ENCODE measurements around the gene IFNLR1. TPM values are rescaled to one million over a fixed set of nuclear protein-coding genes. Genes with fewer than 3 reads are reported as not detected.

Gene IFNLR1
- total RNA-seq, 1 donor from 2014 or later: 0.47 TPM

DNA sequence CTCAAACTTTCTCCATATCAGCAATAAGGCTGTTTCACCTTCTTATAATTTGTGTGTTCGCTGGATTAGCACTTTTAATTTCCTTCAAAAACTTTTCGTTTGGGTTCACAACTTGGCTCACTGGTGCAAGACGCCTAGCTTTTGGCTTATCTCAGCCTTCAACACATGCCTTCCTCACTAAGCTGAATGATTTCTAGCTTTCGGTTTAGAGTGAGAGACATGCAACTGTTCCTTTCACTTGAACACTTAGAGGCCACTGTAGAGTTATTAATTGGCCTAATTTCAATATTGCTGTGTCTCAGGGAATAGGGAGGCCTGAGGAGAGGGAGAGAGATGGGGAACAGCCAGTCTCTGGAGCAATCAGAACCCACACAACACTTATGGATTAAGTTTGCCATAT, 41.2 kb upstream of the IFNLR1 start:
- Mint-ChIP-seq H3K4me1 (ENCODE audit: low read depth, unreplicated experiment) (peaks cover 2% of the 10 kb centered on the region), H3K9me3 (ENCODE audit: unreplicated experiment) (no peaks in the 10 kb centered on the region), H3K4me3 (ENCODE audit: unreplicated experiment) (no peak overlapping the region), H3K27me3 (ENCODE audit: unreplicated experiment) (no peaks in the 10 kb centered on the region), H3K36me3 (ENCODE audit: unreplicated experiment) (no peaks in the 10 kb centered on the region), H3K27ac (ENCODE audit: unreplicated experiment) (no peak overlapping the region)
- TF ChIP-seq, protein P1, sequence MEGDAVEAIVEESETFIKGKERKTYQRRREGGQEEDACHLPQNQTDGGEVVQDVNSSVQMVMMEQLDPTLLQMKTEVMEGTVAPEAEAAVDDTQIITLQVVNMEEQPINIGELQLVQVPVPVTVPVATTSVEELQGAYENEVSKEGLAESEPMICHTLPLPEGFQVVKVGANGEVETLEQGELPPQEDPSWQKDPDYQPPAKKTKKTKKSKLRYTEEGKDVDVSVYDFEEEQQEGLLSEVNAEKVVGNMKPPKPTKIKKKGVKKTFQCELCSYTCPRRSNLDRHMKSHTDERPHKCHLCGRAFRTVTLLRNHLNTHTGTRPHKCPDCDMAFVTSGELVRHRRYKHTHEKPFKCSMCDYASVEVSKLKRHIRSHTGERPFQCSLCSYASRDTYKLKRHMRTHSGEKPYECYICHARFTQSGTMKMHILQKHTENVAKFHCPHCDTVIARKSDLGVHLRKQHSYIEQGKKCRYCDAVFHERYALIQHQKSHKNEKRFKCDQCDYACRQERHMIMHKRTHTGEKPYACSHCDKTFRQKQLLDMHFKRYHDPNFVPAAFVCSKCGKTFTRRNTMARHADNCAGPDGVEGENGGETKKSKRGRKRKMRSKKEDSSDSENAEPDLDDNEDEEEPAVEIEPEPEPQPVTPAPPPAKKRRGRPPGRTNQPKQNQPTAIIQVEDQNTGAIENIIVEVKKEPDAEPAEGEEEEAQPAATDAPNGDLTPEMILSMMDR (IDR thresholded peaks at IDR 0.05; ENCODE audit: partially characterized antibody, unreplicated experiment): no peak
- DNase-seq: no peak

DNA sequence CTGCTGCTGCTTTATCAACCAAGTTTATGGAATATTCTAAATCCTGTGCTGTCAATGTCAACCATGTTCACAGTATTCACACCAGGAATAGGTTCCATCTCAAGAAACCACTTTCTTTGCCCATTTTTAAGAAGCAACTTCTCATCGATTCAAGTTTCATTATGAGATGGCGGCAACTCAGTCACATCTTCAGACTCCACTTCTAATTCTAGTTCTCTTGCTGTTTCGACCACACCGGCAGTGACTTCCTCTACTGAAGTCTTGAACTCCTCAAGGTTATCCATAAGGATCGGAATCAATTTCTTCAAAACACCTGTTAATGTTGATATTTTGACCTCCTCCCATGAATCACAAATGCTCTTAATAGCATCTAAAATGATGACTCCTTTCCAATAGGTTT, 39.7 kb upstream of the IFNLR1 start:
- Mint-ChIP-seq H3K36me3 (ENCODE audit: unreplicated experiment) (no peaks in the 10 kb centered on the region), H3K4me1 (ENCODE audit: low read depth, unreplicated experiment) (peaks cover 2% of the 10 kb centered on the region), H3K27ac (ENCODE audit: unreplicated experiment) (no peak overlapping the region), H3K27me3 (ENCODE audit: unreplicated experiment) (no peaks in the 10 kb centered on the region), H3K9me3 (ENCODE audit: unreplicated experiment) (no peaks in the 10 kb centered on the region), H3K4me3 (ENCODE audit: unreplicated experiment) (no peak overlapping the region)
- TF ChIP-seq, protein P1 (IDR thresholded peaks at IDR 0.05; ENCODE audit: partially characterized antibody, unreplicated experiment): no peak
- no peak for DNase-seq

DNA sequence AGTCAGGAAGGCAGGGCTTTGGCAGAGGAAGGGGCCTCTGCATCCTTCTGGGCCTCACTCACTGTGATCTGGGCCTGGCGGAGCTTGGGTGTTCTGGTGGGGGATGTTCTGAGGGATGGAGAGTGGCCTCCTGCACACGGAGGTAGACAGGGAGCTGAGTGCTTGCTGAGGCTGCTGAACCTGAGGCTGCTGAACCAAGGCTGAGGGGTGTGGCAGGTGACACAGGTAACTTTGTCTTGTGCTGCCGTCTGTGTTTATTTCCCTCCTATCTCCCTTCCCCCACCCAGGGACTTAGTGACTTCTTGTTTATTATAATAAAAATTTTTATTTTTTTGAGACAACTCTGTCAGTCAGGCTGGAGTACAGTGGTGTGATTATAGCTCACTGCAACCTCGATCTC, 37.7 kb upstream of the IFNLR1 start:
- no peaks in the 10 kb centered on the region for H3K36me3 Mint-ChIP-seq (ENCODE audit: unreplicated experiment)
- no peak overlapping the region for H3K27ac Mint-ChIP-seq (ENCODE audit: unreplicated experiment)
- TF ChIP-seq, protein P1 (IDR thresholded peaks at IDR 0.05; ENCODE audit: partially characterized antibody, unreplicated experiment): no peak
- no peaks in the 10 kb centered on the region for H3K27me3 Mint-ChIP-seq (ENCODE audit: unreplicated experiment)
- no peak for DNase-seq
- H3K4me1 Mint-ChIP-seq (ENCODE audit: low read depth, unreplicated experiment): peaks cover 2% of the 10 kb centered on the region
- H3K9me3 Mint-ChIP-seq (ENCODE audit: unreplicated experiment): peaks cover 2% of the 10 kb centered on the region
- H3K4me3 Mint-ChIP-seq (ENCODE audit: unreplicated experiment): no peak overlapping the region

DNA sequence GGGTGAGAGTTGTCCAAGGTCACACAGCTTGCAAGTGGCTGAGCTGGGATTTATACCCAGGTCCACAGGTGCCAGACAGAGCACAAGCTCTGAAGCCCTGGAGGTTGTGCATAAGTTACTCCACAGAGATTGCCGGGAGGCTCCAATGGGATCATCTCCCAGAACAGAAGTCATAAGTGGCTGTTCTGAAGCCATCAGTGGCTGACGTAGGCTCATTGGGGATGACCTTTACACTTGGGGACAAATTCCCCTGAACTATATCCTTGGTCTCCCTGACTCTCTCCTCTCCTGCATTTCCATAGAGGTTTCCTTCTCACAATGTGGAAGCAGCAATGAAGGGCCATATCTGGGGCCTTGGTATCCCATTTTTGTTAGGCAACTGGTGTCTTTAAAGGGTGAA, 37.0 kb upstream of the IFNLR1 start:
- Mint-ChIP-seq H3K4me1 (ENCODE audit: low read depth, unreplicated experiment) (peaks cover 2% of the 10 kb centered on the region), H3K36me3 (ENCODE audit: unreplicated experiment) (no peaks in the 10 kb centered on the region), H3K27me3 (ENCODE audit: unreplicated experiment) (no peaks in the 10 kb centered on the region), H3K27ac (ENCODE audit: unreplicated experiment) (no peak overlapping the region), H3K4me3 (ENCODE audit: unreplicated experiment) (no peak overlapping the region), H3K9me3 (ENCODE audit: unreplicated experiment) (peaks cover 2% of the 10 kb centered on the region)
- no peak for DNase-seq
- TF ChIP-seq, protein P1 (IDR thresholded peaks at IDR 0.05; ENCODE audit: partially characterized antibody, unreplicated experiment): no peak

DNA sequence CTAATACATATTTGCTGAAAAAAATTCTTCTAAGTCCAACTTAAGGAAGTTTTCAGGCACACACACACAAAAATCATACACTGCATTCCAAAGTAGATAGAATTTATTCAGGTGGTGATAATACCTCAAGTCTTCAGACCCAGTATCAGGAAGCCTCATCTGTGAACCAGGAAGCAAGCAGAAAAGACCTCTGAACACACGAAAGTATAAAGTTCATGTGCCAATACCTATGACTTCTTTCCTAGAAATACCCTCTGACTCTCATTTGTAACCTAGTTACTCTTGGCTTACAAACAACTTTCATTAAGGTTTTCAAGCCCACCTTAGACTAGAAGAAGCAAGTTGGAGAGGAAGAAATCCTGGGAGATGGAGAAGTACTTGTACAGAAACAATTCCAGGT, 35.7 kb upstream of the IFNLR1 start:
- Mint-ChIP-seq H3K4me3 (ENCODE audit: unreplicated experiment) (no peak overlapping the region), H3K27me3 (ENCODE audit: unreplicated experiment) (no peaks in the 10 kb centered on the region), H3K9me3 (ENCODE audit: unreplicated experiment) (peaks cover 2% of the 10 kb centered on the region)

More for the DNA sequence above, 35.7 kb upstream of the IFNLR1 start:
- no peaks in the 10 kb centered on the region for H3K36me3 Mint-ChIP-seq (ENCODE audit: unreplicated experiment)
- no peak for DNase-seq
- peaks cover 7% of the 10 kb centered on the region for H3K4me1 Mint-ChIP-seq (ENCODE audit: low read depth, unreplicated experiment)
- TF ChIP-seq, protein P1 (IDR thresholded peaks at IDR 0.05; ENCODE audit: partially characterized antibody, unreplicated experiment): no peak
- no peak overlapping the region for H3K27ac Mint-ChIP-seq (ENCODE audit: unreplicated experiment)
